HCT116 (cell line): ENCODE measurements around the gene ARL15. TPM values are rescaled to one million over a fixed set of nuclear protein-coding genes. Genes with fewer than 3 reads are reported as not detected.

Experiments used
- ATAC-seq: fragments of 200-7000 bp; cut with Tn5 transposase; 2 replicates; pipeline ENCODE4 v1.9.1; 2020; ENCODE audit warnings: mild to moderate bottlenecking, moderate library complexity
- BruUV-seq: library from RNA; stranded (reverse); fragments of 400-500 nt; replicated peaks from 2 replicates; lab custom pipeline; 2021; lab: Mats Ljungman, UMichigan
- CTCF ChIA-PET: fragments of 300-600 bp; sonication (Branson Sonifier 250); formaldehyde crosslinking; loops from one replicate; lab custom pipeline; 2021; ENCODE audit warnings: antibody characterized with exemption; lab: Charles Lee
- POLR2A ChIA-PET: fragments of 300-600, 350-600 bp; sonication (Branson Sonifier 250); formaldehyde crosslinking; loops from one replicate; lab custom pipeline; 2021; ENCODE audit warnings: antibody characterized with exemption; lab: Charles Lee
- RAD21 ChIA-PET, 2 experiments: fragments of 300-600 bp; sonication (Branson Sonifier 250); formaldehyde crosslinking; loops; one replicate each; lab custom pipeline; 2023; ENCODE audit warnings: low total read pairs in 2 of 2; ENCODE audit not compliant: uncharacterized antibody in 2 of 2, unreplicated experiment in 2 of 2, low non-redundant PET in 1 of 2; lab: Charles Lee
- DNase-seq: peaks from one replicate; pipeline ENCODE4 v3.0.0-alpha.2; 2010; ENCODE audit warnings: low read depth, low spot score
- H2AFZ ChIP-seq: fragments of 200-600 bp; shearing (Covaris generic), sonication (generic); 2 replicates; pipeline ENCODE4 v1.6.1; 2017; ENCODE audit warnings: low read depth, mixed run types, mixed read lengths, antibody characterized with exemption, low read length; ENCODE audit not compliant: poor library complexity, severe bottlenecking
- H3K27ac ChIP-seq: 2 replicates; pipeline ENCODE4 v1.5.1; 2012; ENCODE audit warnings: low read depth, low read length
- H3K27me3 ChIP-seq: fragments of 200-600 bp; sonication (generic); 2 replicates; pipeline ENCODE4 v1.6.1; 2016; ENCODE audit warnings: mixed run types, low read length, mixed read lengths; ENCODE audit not compliant: insufficient read depth
- H3K36me3 ChIP-seq, 2 experiments: fragments of 200-500 bp in 1 of 2; fragments of 200-600 bp in 1 of 2; sonication (Bioruptor generic) in 1 of 2; sonication (generic) in 1 of 2; 2 replicates each; pipeline versions ENCODE4 v1.5.1 to v1.6.1; 2014 to 2016; ENCODE audit warnings: low read length in 2 of 2, inconsistent platforms in 1 of 2, mixed read lengths in 1 of 2, mixed run types in 1 of 2; ENCODE audit not compliant: insufficient read depth in 2 of 2, control insufficient read depth in 1 of 2
- H3K4me1 ChIP-seq, 2 experiments: fragments of 200-600 bp in 1 of 2; sonication (generic) in 1 of 2; 2 replicates each; pipeline versions ENCODE4 v1.5.1 to v1.6.1; 2012 to 2017; ENCODE audit warnings: low read length in 2 of 2, inconsistent platforms in 1 of 2, mild to moderate bottlenecking in 1 of 2, mixed read lengths in 1 of 2, mixed run types in 1 of 2, moderate library complexity in 1 of 2; ENCODE audit not compliant: insufficient read depth in 2 of 2, control insufficient read depth in 1 of 2
- H3K4me2 ChIP-seq: fragments of 200-600 bp; sonication (generic); 2 replicates; pipeline ENCODE4 v1.6.1; 2017; ENCODE audit warnings: mixed run types, low read length, mixed read lengths
- H3K4me3 ChIP-seq, 2 experiments: fragments of 200-600 bp in 1 of 2; sonication (generic) in 1 of 2; replicated peaks in 1 of 2; 2 replicates each; pipeline ENCODE4 v1.5.1; 2011 to 2016; ENCODE audit warnings: low read length in 2 of 2, control low read depth in 1 of 2, low read depth in 1 of 2, mild to moderate bottlenecking in 1 of 2, mixed read lengths in 1 of 2, mixed run types in 1 of 2
- H3K79me2 ChIP-seq: fragments of 200-600 bp; sonication (generic); 2 replicates; pipeline ENCODE4 v1.6.1; 2017; ENCODE audit warnings: mild to moderate bottlenecking, mixed run types, low read length, moderate library complexity, mixed read lengths; ENCODE audit not compliant: insufficient read depth
- H3K9ac ChIP-seq: fragments of 200-600 bp; sonication (generic); 2 replicates; pipeline ENCODE4 v1.6.1; 2016; ENCODE audit warnings: low read length, mixed read lengths
- H3K9me2 ChIP-seq: fragments of 200-600 bp; sonication (generic), shearing (Covaris generic); 2 replicates; pipeline ENCODE4 v1.6.1; 2017; ENCODE audit warnings: mixed run types, mild to moderate bottlenecking, moderate library complexity; ENCODE audit not compliant: insufficient read depth
- H3K9me3 ChIP-seq, 2 experiments: fragments of 200-500 bp in 1 of 2; fragments of 200-600 bp in 1 of 2; sonication (Bioruptor generic) in 1 of 2; sonication (generic) in 1 of 2; 2 replicates each; pipeline ENCODE4 v1.6.1; 2014 to 2017; ENCODE audit warnings: low read length in 2 of 2, mixed read lengths in 2 of 2, inconsistent platforms in 1 of 2, low read depth in 1 of 2, mild to moderate bottlenecking in 1 of 2, mixed run types in 1 of 2, moderate library complexity in 1 of 2; ENCODE audit not compliant: control insufficient read depth in 1 of 2, insufficient read depth in 1 of 2
- H4K20me1 ChIP-seq: fragments of 200-600 bp; sonication (generic), shearing (Covaris generic); 2 replicates; pipeline ENCODE4 v1.6.1; 2017; ENCODE audit warnings: mixed run types, mild to moderate bottlenecking, moderate library complexity; ENCODE audit not compliant: insufficient read depth
- CEBPB ChIP-seq: IDR thresholded peaks from 2 replicates; pipeline ENCODE4 v1.6.1; 2012; ENCODE audit warnings: low read depth
- EGR1 ChIP-seq: IDR thresholded peaks from 2 replicates; pipeline ENCODE4 v1.6.1; 2012; ENCODE audit warnings: low read depth
- ELF1 ChIP-seq: IDR thresholded peaks from 2 replicates; pipeline ENCODE4 v1.6.1; 2012; ENCODE audit warnings: low read depth, borderline replicate concordance
- EZH2phosphoT487 ChIP-seq: fragments of 200-600 bp; IDR thresholded peaks from 2 replicates; pipeline ENCODE4 v1.6.1; 2018; ENCODE audit warnings: antibody characterized with exemption, borderline replicate concordance
- FOSL1 ChIP-seq: IDR thresholded peaks from 2 replicates; pipeline ENCODE4 v1.6.1; 2012; ENCODE audit warnings: low read depth
- POLR2A ChIP-seq: IDR thresholded peaks from 2 replicates; pipeline ENCODE4 v1.7.0; 2011; ENCODE audit warnings: borderline replicate concordance; ENCODE audit not compliant: insufficient read depth, insufficient read length; ENCODE audit errors: extremely low read depth
- POLR2AphosphoS5 ChIP-seq: IDR thresholded peaks from 2 replicates; pipeline ENCODE4 v1.6.1; 2011; ENCODE audit warnings: mild to moderate bottlenecking, low read depth, low read length, moderate library complexity
- SP1 ChIP-seq: IDR thresholded peaks from 2 replicates; pipeline ENCODE4 v1.6.1; 2012; ENCODE audit warnings: low read depth
- SRF ChIP-seq: IDR thresholded peaks from 2 replicates; pipeline ENCODE4 v1.6.1; 2012; ENCODE audit warnings: low read depth
- ZFX ChIP-seq: fragments of 450-650 bp; IDR thresholded peaks from 2 replicates; pipeline ENCODE4 v1.6.1; 2017
- ZNF274 ChIP-seq: fragments of 200-500 bp; sonication (Bioruptor generic); IDR thresholded peaks from 2 replicates; pipeline ENCODE4 v1.6.1; 2014; ENCODE audit warnings: mild to moderate bottlenecking, low read depth, low read length, inconsistent platforms
- intact Hi-C: fragments of 100-400 bp; cut with micrococcal nuclease; formaldehyde crosslinking; loops from 2 replicates; pipeline ENCODE4 v1.10.0; 2022
- total RNA-seq: library from RNA; stranded (reverse); gene quantifications from one replicate; pipeline ENCODE4 v1.2.1, GENCODE V29; 2021; ENCODE audit not compliant: unreplicated experiment
- TF ChIP-seq, protein P1 (sequence below): IDR thresholded peaks from 2 replicates; pipeline ENCODE4 v1.6.1; 2012
- TF ChIP-seq, protein P2 (sequence below): IDR thresholded peaks from 2 replicates; pipeline ENCODE4 v1.6.1; 2012; ENCODE audit warnings: low read depth
- TF ChIP-seq, protein P3 (sequence below): IDR thresholded peaks from 2 replicates; pipeline ENCODE4 v1.6.1; 2012

ARL15 gene
- total RNA-seq, 1 experiment from 2014 or later = 15.0 TPM

DNA sequence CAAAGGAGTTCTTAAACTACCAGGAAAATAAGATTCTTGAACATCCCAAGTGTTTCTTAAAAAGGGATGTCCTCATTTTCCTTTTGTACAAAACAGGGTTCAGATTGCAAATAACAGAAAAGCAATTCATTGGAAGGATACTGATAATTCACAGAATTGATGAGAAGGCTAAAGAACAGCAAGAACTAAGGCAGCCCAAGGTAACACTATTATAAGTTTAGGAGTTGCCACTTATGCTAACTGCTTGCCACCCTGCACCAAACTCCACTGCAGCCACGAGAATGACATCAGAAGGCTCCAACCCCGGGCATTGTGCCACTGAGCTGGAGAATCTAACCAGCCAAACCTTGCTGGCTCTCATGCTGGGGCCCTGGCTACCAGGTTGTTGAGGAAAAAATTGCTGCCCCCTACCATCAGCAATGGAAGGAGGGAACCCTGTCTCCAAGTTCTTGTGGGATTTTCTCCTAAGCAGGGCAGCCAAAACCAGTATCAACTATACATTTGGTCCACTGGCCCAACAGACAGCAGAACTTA, 123.4 kb downstream of the ARL15 start:
- POLR2A ChIA-PET = no interaction called here
- no peak overlapping the region for H3K27ac ChIP-seq
- no peak overlapping the region for H2AFZ ChIP-seq
- no TSS peak for BruUV-seq
- no peak overlapping the region for H3K9ac ChIP-seq
- no peaks in the 10 kb centered on the region for H3K79me2 ChIP-seq
- TF ChIP-seq ELF1 = no peak
- TF ChIP-seq POLR2A = no peak
- TF ChIP-seq, protein P1, sequence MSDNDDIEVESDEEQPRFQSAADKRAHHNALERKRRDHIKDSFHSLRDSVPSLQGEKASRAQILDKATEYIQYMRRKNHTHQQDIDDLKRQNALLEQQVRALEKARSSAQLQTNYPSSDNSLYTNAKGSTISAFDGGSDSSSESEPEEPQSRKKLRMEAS = no peak
- no peak for TF ChIP-seq CEBPB
- TF ChIP-seq SRF = no peak
- no peak for TF ChIP-seq ZNF274
- no peak for TF ChIP-seq SP1
- TF ChIP-seq, protein P2, sequence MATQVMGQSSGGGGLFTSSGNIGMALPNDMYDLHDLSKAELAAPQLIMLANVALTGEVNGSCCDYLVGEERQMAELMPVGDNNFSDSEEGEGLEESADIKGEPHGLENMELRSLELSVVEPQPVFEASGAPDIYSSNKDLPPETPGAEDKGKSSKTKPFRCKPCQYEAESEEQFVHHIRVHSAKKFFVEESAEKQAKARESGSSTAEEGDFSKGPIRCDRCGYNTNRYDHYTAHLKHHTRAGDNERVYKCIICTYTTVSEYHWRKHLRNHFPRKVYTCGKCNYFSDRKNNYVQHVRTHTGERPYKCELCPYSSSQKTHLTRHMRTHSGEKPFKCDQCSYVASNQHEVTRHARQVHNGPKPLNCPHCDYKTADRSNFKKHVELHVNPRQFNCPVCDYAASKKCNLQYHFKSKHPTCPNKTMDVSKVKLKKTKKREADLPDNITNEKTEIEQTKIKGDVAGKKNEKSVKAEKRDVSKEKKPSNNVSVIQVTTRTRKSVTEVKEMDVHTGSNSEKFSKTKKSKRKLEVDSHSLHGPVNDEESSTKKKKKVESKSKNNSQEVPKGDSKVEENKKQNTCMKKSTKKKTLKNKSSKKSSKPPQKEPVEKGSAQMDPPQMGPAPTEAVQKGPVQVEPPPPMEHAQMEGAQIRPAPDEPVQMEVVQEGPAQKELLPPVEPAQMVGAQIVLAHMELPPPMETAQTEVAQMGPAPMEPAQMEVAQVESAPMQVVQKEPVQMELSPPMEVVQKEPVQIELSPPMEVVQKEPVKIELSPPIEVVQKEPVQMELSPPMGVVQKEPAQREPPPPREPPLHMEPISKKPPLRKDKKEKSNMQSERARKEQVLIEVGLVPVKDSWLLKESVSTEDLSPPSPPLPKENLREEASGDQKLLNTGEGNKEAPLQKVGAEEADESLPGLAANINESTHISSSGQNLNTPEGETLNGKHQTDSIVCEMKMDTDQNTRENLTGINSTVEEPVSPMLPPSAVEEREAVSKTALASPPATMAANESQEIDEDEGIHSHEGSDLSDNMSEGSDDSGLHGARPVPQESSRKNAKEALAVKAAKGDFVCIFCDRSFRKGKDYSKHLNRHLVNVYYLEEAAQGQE = no peak
- no peak for TF ChIP-seq POLR2AphosphoS5
- TF ChIP-seq EGR1 = no peak
- TF ChIP-seq, protein P3, sequence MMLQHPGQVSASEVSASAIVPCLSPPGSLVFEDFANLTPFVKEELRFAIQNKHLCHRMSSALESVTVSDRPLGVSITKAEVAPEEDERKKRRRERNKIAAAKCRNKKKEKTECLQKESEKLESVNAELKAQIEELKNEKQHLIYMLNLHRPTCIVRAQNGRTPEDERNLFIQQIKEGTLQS = no peak
- TF ChIP-seq FOSL1 = no peak
- no peak for TF ChIP-seq EZH2phosphoT487
- TF ChIP-seq ZFX = no peak
- TF ChIP-seq, all 23 proteins: peak for 0
- H4K20me1 ChIP-seq = no peaks in the 10 kb centered on the region
- intact Hi-C loops = no loop called here
- H3K4me1 ChIP-seq = no peaks in the 10 kb centered on the region
- RAD21 ChIA-PET = no interaction called here
- no peak overlapping the region for H3K4me3 ChIP-seq
- no peaks in the 10 kb centered on the region for H3K9me3 ChIP-seq
- H3K9me2 ChIP-seq = no peaks in the 10 kb centered on the region
- CTCF ChIA-PET = no interaction called here
- ATAC-seq (no peak), DNase-seq (no peak)
- H3K36me3 ChIP-seq = no peaks in the 10 kb centered on the region
- H3K4me2 ChIP-seq = no peak overlapping the region
- no peaks in the 10 kb centered on the region for H3K27me3 ChIP-seq
